HEK293 (cell line): ENCODE results near the gene CNTNAP4.

Experiments used
- CTCF ChIA-PET: fragments of 350-600 bp; formaldehyde crosslinking; extraction: SDS; loops from one replicate; lab custom pipeline; 2021; ENCODE audit warnings: antibody characterized with exemption; lab: Yijun Ruan, JAX
- POLR2A ChIA-PET: fragments of 300-600 bp; formaldehyde crosslinking; extraction: SDS; loops from one replicate; lab custom pipeline; 2020; ENCODE audit warnings: antibody characterized with exemption, inconsistent platforms; lab: Yijun Ruan, JAX
- H3K27ac ChIP-seq: fragments of 200-500 bp; sonication (Bioruptor generic); 2 replicates; pipeline ENCODE4 v1.5.1; 2014; ENCODE audit warnings: low read depth, low read length, control low read depth, inconsistent platforms; ENCODE audit errors: extremely low read depth
- H3K36me3 ChIP-seq, 2 experiments: fragments of 200-500 bp in 1 of 2; sonication (Bioruptor generic) in 1 of 2; 1 replicate in 1 of 2; 2 replicates in 1 of 2; pipeline ENCODE4 v1.5.1; 2014 to 2017; ENCODE audit warnings: inconsistent platforms in 2 of 2, low read length in 2 of 2; ENCODE audit not compliant: control insufficient read depth in 2 of 2, insufficient read depth in 1 of 2
- H3K4me1 ChIP-seq: fragments of 200-500 bp; sonication (Bioruptor generic); 2 replicates; pipeline ENCODE4 v1.5.1; 2014; ENCODE audit warnings: mild to moderate bottlenecking, low read length, inconsistent platforms; ENCODE audit not compliant: control insufficient read depth, insufficient read depth
- H3K4me3 ChIP-seq: 2 replicates; pipeline ENCODE4 v1.5.1; 2011; ENCODE audit warnings: low read depth, mild to moderate bottlenecking, control low read depth, low read length, moderate library complexity
- H3K9me3 ChIP-seq: fragments of 200-500 bp; sonication (Bioruptor generic); 2 replicates; pipeline ENCODE4 v1.5.1; 2014; ENCODE audit warnings: low read depth, low read length, inconsistent platforms; ENCODE audit not compliant: control insufficient read depth, insufficient read depth
- BCL11B ChIP-seq: fragments of 450-650 bp; formaldehyde crosslinking; IDR thresholded peaks from 2 replicates; pipeline ENCODE4 v1.5.1; 2016; ENCODE audit warnings: low read depth, missing biosample characterization, missing genetic modification characterization
- FEZF1 ChIP-seq: fragments of 450-650 bp; formaldehyde crosslinking; IDR thresholded peaks from 2 replicates; pipeline ENCODE4 v1.5.1; 2016; ENCODE audit warnings: missing biosample characterization, missing genetic modification characterization
- GLI4 ChIP-seq: fragments of 450-650 bp; formaldehyde crosslinking; IDR thresholded peaks from 2 replicates; pipeline ENCODE4 v1.5.1; 2016; ENCODE audit warnings: missing biosample characterization, missing genetic modification characterization
- GLIS2 ChIP-seq: fragments of 450-650 bp; formaldehyde crosslinking; IDR thresholded peaks from 2 replicates; pipeline ENCODE4 v1.5.1; 2016; ENCODE audit warnings: missing biosample characterization, missing genetic modification characterization
- KLF8 ChIP-seq: fragments of 450-650 bp; formaldehyde crosslinking; IDR thresholded peaks from 2 replicates; pipeline ENCODE4 v1.5.1; 2016; ENCODE audit warnings: missing biosample characterization, missing genetic modification characterization
- OVOL3 ChIP-seq: fragments of 450-650 bp; formaldehyde crosslinking; IDR thresholded peaks from 2 replicates; pipeline ENCODE4 v1.5.1; 2016; ENCODE audit warnings: missing biosample characterization, missing genetic modification characterization
- YY1 ChIP-seq: fragments of 450-650 bp; formaldehyde crosslinking; IDR thresholded peaks from 2 replicates; pipeline ENCODE4 v1.5.1; 2018; ENCODE audit warnings: missing biosample characterization, missing genetic modification characterization
- YY2 ChIP-seq: fragments of 450-650 bp; formaldehyde crosslinking; IDR thresholded peaks from 2 replicates; pipeline ENCODE4 v1.5.1; 2016; ENCODE audit warnings: missing biosample characterization, missing genetic modification characterization
- ZBTB21 ChIP-seq: fragments of 450-650 bp; formaldehyde crosslinking; IDR thresholded peaks from 2 replicates; pipeline ENCODE4 v1.5.1; 2017; ENCODE audit warnings: missing biosample characterization, missing genetic modification characterization
- ZEB2 ChIP-seq: fragments of 450-650 bp; formaldehyde crosslinking; IDR thresholded peaks from 2 replicates; pipeline ENCODE4 v1.5.1; 2016; ENCODE audit warnings: missing biosample characterization, missing genetic modification characterization
- ZNF10 ChIP-seq: fragments of 450-650 bp; formaldehyde crosslinking; IDR thresholded peaks from 2 replicates; pipeline ENCODE4 v1.5.1; 2017; ENCODE audit warnings: missing biosample characterization, missing genetic modification characterization
- ZNF148 ChIP-seq: fragments of 450-650 bp; formaldehyde crosslinking; IDR thresholded peaks from 2 replicates; pipeline ENCODE4 v1.5.0; 2017; ENCODE audit warnings: missing biosample characterization, missing genetic modification characterization, borderline replicate concordance
- ZNF18 ChIP-seq: fragments of 450-650 bp; formaldehyde crosslinking; IDR thresholded peaks from 2 replicates; pipeline ENCODE4 v1.5.1; 2016; ENCODE audit warnings: missing biosample characterization, missing genetic modification characterization
- ZNF221 ChIP-seq: fragments of 450-650 bp; formaldehyde crosslinking; IDR thresholded peaks from 2 replicates; pipeline ENCODE4 v1.5.1; 2017; ENCODE audit warnings: missing biosample characterization, missing genetic modification characterization, borderline replicate concordance
- ZNF302 ChIP-seq: fragments of 450-650 bp; formaldehyde crosslinking; IDR thresholded peaks from 2 replicates; pipeline ENCODE4 v1.5.1; 2016; ENCODE audit warnings: missing biosample characterization, missing genetic modification characterization, low read depth
- ZNF404 ChIP-seq: fragments of 450-650 bp; formaldehyde crosslinking; IDR thresholded peaks from 2 replicates; pipeline ENCODE4 v1.5.1; 2017; ENCODE audit warnings: missing biosample characterization, missing genetic modification characterization
- ZNF660 ChIP-seq: fragments of 450-650 bp; IDR thresholded peaks from 2 replicates; pipeline ENCODE4 v1.5.1; 2018; ENCODE audit warnings: missing biosample characterization, mild to moderate bottlenecking, missing genetic modification characterization
- ZNF664 ChIP-seq: fragments of 450-650 bp; formaldehyde crosslinking; IDR thresholded peaks from 2 replicates; pipeline ENCODE4 v1.5.1; 2016; ENCODE audit warnings: missing biosample characterization, missing genetic modification characterization
- ZNF677 ChIP-seq: fragments of 450-650 bp; IDR thresholded peaks from 2 replicates; pipeline ENCODE4 v1.5.0; 2018; ENCODE audit warnings: missing biosample characterization, mild to moderate bottlenecking, missing genetic modification characterization, moderate library complexity
- ZNF707 ChIP-seq: fragments of 450-650 bp; formaldehyde crosslinking; IDR thresholded peaks from 2 replicates; pipeline ENCODE4 v1.5.1; 2016; ENCODE audit warnings: missing biosample characterization, missing genetic modification characterization
- ZNF747 ChIP-seq: fragments of 450-650 bp; formaldehyde crosslinking; IDR thresholded peaks from 2 replicates; pipeline ENCODE4 v1.5.1; 2016; ENCODE audit warnings: missing biosample characterization, missing genetic modification characterization
- ZNF768 ChIP-seq: fragments of 450-650 bp; formaldehyde crosslinking; IDR thresholded peaks from 2 replicates; pipeline ENCODE4 v1.5.1; 2018; ENCODE audit warnings: missing biosample characterization, mild to moderate bottlenecking, missing genetic modification characterization
- TF ChIP-seq, protein P1 (sequence below): fragments of 450-650 bp; formaldehyde crosslinking; IDR thresholded peaks from 2 replicates; pipeline ENCODE4 v1.5.1; 2016; ENCODE audit warnings: missing biosample characterization, missing genetic modification characterization
- TF ChIP-seq, protein P2 (sequence below): fragments of 450-650 bp; formaldehyde crosslinking; IDR thresholded peaks from 2 replicates; pipeline ENCODE4 v1.5.1; 2016; ENCODE audit warnings: missing biosample characterization, missing genetic modification characterization
- TF ChIP-seq, protein P3 (sequence below): fragments of 450-650 bp; formaldehyde crosslinking; IDR thresholded peaks from 2 replicates; pipeline ENCODE4 v1.5.1; 2016; ENCODE audit warnings: missing biosample characterization, missing genetic modification characterization, borderline replicate concordance

The CNTNAP4 gene

DNA sequence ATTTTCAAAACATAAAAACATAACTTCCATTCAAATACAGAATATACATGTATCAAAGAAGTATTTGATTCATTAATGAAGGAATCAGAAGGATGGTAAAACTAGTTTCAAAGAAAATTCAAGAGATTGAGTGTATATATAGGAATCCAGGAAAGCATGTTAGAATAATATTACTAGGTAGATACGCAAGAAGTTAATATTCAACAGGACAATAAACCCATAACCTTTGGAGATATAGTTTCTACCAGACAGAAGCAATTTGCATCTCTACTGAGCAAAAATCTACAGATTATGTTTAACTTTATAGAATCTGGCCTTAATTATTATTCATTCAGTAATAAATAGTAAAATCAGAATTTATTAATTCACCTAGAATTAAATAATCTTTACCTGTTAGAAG is 166.8 kb downstream of the CNTNAP4 start:
- CTCF ChIA-PET: no interaction called here
- Histone ChIP-seq H3K4me3 (no peak overlapping the region), H3K9me3 (no peaks in the 10 kb centered on the region), H3K27ac (no peak overlapping the region), H3K36me3 (no peaks in the 10 kb centered on the region), H3K4me1 (no peaks in the 10 kb centered on the region)
- POLR2A ChIA-PET: no interaction called here
- no peak for TF ChIP-seq KLF8 (tag by site-specific recombination)
- TF ChIP-seq ZNF660 (tag by site-specific recombination): no peak
- TF ChIP-seq ZNF768 (tag by site-specific recombination): no peak
- TF ChIP-seq ZEB2 (tag by site-specific recombination): no peak
- TF ChIP-seq, protein P1, sequence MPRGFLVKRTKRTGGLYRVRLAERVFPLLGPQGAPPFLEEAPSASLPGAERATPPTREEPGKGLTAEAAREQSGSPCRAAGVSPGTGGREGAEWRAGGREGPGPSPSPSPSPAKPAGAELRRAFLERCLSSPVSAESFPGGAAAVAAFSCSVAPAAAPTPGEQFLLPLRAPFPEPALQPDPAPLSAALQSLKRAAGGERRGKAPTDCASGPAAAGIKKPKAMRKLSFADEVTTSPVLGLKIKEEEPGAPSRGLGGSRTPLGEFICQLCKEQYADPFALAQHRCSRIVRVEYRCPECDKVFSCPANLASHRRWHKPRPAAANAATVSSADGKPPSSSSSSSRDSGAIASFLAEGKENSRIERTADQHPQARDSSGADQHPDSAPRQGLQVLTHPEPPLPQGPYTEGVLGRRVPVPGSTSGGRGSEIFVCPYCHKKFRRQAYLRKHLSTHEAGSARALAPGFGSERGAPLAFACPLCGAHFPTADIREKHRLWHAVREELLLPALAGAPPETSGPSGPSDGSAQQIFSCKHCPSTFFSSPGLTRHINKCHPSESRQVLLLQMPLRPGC (tag by site-specific recombination): no peak
- no peak for TF ChIP-seq BCL11B (tag by site-specific recombination)
- TF ChIP-seq ZBTB21: no peak
- TF ChIP-seq ZNF677 (tag by site-specific recombination): no peak
- no peak for TF ChIP-seq OVOL3 (tag by site-specific recombination)
- no peak for TF ChIP-seq ZNF302

DNA sequence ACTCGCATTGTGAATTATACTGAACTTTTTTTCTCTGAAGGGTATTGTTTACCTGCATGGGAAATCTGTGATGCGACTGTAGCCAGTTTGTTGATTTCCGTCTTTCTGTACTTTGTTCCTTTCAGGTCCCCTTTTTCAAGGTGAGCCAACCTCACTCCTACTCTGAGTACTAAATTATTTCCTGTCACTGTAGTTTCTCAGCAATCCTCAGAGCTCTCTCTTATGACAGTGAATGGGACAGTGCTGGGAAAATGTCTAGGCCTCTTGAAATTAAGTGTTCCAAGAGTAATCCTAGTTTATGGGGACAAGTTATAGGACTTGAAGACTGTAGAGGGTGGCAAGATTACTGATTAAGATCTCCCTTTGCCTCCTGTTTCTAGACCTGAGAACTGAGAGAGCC is 167.6 kb downstream of the CNTNAP4 start:
- Histone ChIP-seq H3K4me1 (no peaks in the 10 kb centered on the region), H3K36me3 (no peaks in the 10 kb centered on the region), H3K4me3 (no peak overlapping the region), H3K27ac (no peak overlapping the region), H3K9me3 (no peaks in the 10 kb centered on the region)
- ChIA-PET POLR2A (no interaction called here), CTCF (no interaction called here)
- TF ChIP-seq ZNF10 (no peak), ZNF18 (tag by site-specific recombination) (no peak), FEZF1 (tag by site-specific recombination) (no peak), ZNF404 (tag by site-specific recombination) (no peak), ZNF707 (tag by site-specific recombination) (no peak)
- TF ChIP-seq, all 188 proteins: peak for 0

DNA sequence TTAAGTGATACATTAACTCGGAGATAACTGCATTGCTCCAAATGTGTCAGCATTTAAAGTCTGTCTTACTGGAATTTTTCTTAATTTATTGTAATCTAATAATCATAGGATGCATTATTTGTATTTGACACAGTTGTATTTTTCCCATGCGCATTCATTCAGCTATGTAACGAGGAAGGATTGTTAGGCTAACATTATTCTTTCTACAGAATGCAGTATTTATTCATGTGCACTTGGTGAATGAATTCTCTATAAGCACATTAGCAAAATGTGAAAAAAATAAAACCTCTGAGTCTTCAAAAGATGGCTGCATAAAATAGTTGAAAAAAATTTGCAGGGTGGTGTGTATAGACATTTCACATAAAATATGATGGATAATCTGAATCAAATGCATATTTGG is 168.6 kb downstream of the CNTNAP4 start:
- H3K27ac ChIP-seq: no peak overlapping the region
- no peaks in the 10 kb centered on the region for H3K4me1 ChIP-seq
- TF ChIP-seq ZNF148: no peak
- no peak for TF ChIP-seq ZNF221 (tag by site-specific recombination)
- no peak for TF ChIP-seq GLI4 (tag by site-specific recombination)
- TF ChIP-seq YY1: no peak
- no peak for TF ChIP-seq GLIS2 (tag by site-specific recombination)
- TF ChIP-seq, protein P2, sequence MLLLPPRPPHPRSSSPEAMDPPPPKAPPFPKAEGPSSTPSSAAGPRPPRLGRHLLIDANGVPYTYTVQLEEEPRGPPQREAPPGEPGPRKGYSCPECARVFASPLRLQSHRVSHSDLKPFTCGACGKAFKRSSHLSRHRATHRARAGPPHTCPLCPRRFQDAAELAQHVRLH (tag by site-specific recombination): no peak
- TF ChIP-seq, protein P3, sequence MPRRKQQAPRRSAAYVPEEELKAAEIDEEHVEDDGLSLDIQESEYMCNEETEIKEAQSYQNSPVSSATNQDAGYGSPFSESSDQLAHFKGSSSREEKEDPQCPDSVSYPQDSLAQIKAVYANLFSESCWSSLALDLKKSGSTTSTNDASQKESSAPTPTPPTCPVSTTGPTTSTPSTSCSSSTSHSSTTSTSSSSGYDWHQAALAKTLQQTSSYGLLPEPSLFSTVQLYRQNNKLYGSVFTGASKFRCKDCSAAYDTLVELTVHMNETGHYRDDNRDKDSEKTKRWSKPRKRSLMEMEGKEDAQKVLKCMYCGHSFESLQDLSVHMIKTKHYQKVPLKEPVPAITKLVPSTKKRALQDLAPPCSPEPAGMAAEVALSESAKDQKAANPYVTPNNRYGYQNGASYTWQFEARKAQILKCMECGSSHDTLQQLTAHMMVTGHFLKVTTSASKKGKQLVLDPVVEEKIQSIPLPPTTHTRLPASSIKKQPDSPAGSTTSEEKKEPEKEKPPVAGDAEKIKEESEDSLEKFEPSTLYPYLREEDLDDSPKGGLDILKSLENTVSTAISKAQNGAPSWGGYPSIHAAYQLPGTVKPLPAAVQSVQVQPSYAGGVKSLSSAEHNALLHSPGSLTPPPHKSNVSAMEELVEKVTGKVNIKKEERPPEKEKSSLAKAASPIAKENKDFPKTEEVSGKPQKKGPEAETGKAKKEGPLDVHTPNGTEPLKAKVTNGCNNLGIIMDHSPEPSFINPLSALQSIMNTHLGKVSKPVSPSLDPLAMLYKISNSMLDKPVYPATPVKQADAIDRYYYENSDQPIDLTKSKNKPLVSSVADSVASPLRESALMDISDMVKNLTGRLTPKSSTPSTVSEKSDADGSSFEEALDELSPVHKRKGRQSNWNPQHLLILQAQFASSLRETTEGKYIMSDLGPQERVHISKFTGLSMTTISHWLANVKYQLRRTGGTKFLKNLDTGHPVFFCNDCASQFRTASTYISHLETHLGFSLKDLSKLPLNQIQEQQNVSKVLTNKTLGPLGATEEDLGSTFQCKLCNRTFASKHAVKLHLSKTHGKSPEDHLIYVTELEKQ (tag by site-specific recombination): no peak
- no peak for TF ChIP-seq ZNF664
- TF ChIP-seq YY2 (tag by site-specific recombination): no peak
- TF ChIP-seq ZNF747: no peak
- H3K4me3 ChIP-seq: no peak overlapping the region
- ChIA-PET CTCF (no interaction called here), POLR2A (no interaction called here)
- H3K36me3 ChIP-seq: no peaks in the 10 kb centered on the region
- H3K9me3 ChIP-seq: no peaks in the 10 kb centered on the region
